HG03159 (cell line): ENCODE results near the gene MYCBP2.
"Not testable (repeated sequence)": the region's sequence is repeated elsewhere in the genome, so short reads cannot be mapped to it uniquely, and the experiment has no call there.

Experiments used
- ATAC-seq: cut with Tn5 transposase; IDR thresholded peaks from one replicate; pipeline ENCODE4 v1.9.1; 2021; ENCODE audit warnings: mild to moderate bottlenecking, moderate library complexity; ENCODE audit not compliant: unreplicated experiment

The MYCBP2 gene

DNA sequence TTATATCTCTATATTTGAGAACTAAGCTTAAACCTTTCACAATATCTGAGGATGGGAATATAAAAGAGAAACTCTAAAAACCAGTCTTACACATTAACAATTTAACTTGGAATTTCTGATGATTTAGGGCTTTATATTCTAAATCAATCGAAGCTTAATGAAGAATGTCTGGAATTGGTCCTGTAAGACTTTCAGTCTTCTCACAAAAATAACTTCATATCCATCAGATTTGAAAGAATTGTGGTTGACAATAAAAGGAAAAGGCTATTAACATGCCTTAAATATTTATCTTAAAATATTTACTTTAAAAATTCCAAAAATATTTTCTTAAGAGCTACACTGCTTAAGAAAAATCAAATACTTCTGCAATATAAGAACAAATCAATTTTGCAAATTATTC lies 27.3 kb downstream of the MYCBP2 start:
- no peak for ATAC-seq

DNA sequence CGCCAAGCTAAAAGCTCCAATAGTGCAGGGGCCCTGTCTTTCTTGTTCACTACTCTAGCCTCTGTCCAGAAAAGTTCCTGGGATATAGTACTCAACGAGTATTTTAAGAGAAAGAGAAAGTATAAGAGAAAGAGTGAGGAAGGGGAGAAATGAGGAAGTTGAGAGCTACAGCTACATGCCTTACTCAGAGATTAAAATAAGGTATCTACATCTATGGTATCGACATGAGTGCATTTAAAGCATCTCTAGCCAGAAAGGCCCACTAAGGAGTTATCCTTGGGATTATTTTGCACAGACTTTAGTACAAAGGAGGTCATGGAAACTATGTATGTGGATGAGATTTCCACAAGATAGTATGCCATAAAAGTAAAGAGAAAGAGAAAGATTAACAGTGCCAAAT lies 28.5 kb downstream of the MYCBP2 start:
- peak; percentile 81 for ATAC-seq

DNA sequence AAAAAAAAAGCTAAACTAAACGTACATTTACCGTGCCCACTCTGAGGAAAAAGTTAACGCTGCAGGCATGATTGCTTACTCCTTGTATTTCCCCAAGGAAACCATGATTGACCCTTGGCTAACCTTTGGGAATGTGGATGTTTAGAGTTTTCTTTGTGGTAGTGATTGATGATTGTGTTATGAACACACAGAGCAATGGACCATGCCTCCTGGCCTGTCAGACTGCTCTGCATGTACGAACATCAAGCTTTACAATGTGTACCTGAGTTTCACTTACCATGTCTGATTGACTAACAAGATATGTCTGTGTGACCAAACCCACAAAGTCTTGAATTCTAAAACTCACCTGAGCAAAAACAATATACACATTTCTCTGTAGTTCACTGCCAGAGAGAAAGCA lies 35.1 kb downstream of the MYCBP2 start:
- ATAC-seq = no peak

DNA sequence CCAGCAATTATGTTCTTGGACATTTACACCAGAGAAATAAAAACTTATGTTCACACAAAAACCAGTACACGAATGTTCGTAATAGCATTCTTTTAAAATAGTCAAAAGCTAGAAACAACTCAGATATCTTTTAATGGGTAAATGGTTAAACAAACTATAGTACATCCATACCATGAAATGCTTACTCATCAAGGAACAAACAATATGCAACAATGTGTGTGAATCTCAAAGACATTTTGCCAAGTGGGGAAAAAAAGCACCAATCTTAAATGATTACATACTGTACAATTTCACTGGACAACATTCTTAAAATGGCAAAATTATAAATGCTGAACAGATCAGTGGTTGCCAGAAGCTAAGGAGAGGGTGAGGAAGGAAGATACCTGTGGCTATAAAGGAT lies 36.6 kb downstream of the MYCBP2 start:
- no peak for ATAC-seq

DNA sequence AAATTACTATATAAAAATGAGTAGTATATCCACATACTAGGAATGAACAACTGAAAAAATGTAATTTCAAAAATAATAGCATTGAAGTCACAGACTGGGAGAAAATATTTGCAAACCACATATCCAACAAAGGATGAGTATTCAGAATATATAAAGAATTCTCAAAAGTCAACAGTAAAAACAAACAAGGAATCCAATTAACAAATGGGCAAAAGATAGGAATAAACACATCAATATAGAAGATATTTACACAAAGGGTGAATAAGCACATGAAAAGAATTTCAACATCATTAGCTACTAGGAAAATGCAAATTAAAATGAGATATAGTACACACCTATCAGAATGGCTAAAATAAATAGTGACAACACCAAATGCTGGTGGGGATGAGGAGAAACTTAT lies 37.0 kb downstream of the MYCBP2 start:
- no peak for ATAC-seq

DNA sequence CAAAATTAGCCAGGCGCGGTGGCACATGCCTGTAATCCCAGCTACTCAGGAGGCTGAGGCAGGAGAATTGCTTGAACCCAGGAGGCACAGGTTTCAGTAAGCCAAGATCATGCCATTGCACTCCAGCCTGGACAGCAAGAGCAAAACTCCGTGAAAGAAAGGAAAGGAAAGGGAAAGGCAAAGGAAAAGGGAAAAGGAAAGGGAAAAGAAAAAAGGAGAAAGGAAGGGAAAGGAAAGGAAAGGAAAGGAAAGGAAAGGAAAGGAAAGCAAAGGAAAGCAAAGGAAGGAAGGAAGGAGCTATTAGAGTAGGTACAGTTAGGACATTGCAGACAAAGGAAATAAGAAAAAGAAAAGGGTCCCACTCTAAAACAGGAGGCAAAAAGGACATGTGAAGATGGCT lies 41.3 kb downstream of the MYCBP2 start:
- ATAC-seq = not testable (repeated sequence)

DNA sequence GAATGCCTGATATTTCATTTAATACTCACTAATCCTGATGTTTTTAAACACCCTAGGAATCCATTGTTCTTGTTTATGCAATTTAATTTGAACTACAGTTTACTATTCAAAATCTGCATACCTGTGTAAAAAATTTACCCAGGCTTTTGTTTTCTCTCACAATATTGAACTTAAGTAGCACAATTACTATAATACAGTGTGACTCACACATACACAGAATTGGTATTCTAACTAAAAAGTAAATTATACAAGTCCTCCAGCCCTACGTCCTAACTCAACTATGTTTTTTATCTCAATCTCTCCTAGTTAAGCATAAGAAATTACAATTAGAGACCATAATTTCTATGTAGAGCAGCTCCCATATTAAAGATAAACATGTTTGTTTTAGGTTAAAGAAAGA lies 41.8 kb downstream of the MYCBP2 start:
- no peak for ATAC-seq

DNA sequence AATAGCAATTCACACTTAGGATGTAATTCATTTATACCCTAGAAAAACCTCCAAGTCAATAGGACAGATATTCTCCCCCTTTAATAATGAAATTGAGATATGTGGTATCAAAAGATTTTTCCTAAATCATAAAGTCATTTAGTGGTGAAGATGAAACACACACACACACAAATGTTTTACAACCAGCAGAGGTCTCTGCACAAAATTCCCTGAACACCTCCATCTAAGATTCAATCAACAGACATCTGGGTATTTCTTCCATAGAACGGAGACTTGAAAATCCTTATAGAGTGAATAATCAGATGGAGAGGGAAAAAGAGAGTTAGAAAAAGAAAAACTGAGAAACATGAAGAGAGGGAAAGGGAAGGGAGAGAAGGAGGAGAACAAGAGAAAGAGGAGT lies 52.8 kb downstream of the MYCBP2 start:
- no peak for ATAC-seq

DNA sequence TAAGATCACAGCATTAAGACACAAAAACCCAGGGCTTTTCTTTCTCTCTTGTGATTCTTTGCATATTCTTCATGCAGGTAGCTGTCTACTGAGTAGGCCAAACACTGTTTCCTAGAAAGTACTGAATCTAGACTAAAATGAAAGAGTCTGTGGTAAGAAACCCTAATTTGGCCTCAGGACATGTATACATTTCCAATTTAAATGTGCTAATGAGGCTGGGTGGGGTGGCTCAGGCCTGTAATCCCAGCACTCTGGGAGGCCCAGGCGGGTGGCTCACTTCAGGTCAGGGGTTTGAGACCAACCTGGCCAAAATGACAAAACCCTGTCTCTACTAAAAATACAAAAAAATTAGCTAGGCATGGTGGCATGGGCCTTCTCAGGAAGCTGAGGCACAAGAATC lies 57.8 kb downstream of the MYCBP2 start:
- ATAC-seq = no peak

DNA sequence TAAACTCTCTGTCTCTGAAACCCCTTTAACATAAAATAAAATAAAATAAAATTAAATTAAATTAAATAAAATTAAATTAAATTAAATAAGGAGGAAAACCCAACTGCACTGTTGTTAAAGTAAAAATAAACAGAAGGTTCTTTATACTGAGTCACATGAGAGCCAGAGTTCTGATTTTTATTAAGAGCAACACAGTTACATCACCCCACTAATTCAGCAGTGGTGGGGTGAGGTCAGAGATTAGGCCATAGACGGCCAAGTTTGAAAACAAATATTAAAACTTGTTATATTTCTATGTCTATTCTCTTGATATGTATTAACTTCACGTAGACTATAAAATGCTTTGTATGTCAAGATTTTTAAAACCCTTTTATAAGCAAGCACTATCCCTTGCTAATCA lies 59.5 kb downstream of the MYCBP2 start:
- no peak for ATAC-seq

DNA sequence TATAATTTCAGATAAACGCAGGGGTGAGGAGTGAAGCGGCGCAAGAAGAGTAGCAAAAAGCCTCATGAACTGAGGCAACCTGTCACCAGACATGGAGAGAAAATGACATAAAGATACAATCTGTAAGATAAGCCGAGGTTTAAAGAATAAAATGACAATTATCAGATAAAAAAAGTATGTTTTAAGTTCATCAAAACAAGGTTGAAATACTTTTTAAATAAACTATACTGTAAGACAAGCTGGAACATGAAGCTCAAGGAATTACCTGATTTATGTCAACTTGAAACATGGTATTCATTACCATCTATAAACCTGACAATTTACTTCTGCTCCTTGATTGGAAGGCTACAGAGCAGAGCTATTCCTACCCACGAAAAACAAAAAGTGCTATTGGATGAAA lies 61.6 kb downstream of the MYCBP2 start:
- ATAC-seq = no peak

DNA sequence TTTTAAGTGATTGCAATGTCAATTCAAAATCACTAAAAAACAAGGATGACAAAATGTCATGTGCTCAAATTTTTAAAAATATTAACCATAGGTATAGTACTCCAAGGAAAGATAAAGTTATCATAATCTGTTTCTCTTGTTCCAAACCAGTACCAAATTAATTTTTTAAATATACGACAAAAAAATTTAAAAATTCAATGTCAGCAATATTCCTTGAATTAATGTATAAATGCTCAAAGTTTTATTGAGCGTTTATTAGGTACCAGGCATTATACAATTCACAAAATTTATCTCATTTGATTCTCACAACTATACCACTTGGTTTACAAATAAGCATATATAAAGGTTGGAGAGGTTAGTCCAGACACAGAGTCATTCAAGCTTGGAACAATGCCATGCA lies 64.7 kb downstream of the MYCBP2 start:
- no peak for ATAC-seq

DNA sequence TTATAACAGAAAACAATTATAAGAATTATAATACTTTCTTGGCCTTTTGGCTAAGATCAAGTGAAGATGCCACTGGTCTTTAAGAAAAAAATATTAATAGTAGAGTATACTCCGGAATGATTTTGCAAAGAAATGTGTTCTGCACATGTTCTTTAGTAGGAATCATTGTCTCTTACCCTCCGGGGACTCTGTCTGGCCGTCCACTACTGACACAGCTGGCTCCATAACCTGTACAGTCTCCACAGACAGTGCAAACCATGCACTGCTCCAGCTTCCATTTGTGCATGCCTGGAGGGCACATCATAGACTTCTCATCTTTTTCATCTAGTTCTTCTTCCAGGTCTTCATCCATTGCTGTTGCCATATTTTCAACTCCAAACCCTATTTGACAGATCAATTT lies 75.9 kb downstream of the MYCBP2 start:
- ATAC-seq = no peak

DNA sequence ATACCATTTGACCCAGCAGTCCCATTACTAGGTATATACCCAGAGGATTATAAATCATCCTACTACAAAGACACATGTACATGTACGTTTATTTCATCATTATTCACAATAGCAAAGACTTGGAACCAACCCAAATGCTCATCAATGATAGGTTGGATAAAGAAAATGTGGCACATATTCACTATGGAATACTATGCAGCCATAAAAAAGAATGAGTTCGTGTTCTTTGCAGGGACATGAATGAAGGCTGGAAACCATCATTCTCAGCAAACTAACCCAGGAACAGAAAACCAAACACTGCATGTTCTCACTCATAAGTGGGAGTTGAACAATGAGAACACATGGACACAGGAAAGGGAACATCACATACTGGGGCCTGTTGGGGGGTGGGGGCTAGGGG lies 81.7 kb downstream of the MYCBP2 start:
- ATAC-seq = not testable (repeated sequence)

DNA sequence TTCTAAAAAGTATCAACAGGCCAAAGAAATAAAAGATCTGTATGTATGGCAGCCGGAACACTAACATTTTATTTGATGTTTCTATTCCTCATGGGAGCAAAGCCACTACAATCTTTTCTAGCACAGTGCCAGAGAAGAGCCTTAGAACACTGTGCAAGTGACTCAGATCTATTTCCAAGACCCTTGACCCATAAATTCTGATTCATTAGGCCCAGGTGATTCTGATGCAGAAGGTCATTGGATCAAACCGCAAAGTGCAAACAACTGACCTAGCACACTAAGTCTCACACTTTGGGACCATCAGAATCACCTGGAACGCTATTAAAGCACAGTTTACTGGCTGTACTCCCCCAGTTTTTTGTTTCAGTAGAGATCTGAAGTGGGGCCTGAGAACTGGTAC lies 87.6 kb downstream of the MYCBP2 start:
- ATAC-seq = no peak

DNA sequence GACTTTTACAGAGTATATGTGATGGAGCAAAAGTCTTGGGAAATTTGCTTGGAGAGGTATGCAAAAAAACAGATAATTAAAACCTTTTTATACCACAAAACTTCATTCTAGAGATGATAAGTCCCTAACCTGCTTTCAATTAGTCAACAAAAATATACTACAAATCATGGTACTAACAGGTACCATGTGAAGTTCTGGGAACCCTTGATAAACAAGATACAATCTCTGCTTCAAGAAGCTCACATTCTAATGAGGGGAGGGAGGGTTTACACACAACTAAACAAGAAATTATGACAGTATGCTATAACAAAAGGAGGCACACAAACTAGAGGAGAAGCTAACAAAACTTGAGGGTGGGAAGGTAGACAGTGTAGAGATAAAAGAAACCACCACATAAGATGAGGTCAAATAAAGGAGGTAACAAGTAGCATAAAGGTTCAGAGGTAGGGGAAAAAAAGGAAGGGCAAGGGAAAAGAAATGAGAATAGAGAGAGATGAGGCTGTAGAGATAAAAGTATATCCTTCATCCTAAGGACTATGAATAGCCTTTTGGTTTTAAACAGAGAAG lies 91.4 kb downstream of the MYCBP2 start:
- ATAC-seq = no peak

DNA sequence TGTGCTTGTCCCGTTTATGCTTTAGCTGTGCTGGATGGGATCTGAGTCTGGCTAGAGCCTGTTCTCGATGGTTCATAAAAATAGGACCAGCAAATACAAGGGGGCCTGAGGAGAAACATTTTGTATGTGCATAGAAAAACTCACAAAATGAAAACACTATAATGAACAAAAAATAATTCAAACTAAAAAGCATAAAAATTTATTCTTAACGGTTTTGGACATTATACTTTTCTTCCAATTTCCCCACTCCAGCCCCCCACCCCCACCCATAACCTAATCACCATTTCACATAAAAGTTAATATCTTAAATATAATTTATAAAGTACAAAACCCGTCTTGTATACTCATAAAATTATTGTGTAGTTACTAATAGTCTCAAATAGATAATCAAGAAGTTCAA lies 93.7 kb downstream of the MYCBP2 start:
- no peak for ATAC-seq

DNA sequence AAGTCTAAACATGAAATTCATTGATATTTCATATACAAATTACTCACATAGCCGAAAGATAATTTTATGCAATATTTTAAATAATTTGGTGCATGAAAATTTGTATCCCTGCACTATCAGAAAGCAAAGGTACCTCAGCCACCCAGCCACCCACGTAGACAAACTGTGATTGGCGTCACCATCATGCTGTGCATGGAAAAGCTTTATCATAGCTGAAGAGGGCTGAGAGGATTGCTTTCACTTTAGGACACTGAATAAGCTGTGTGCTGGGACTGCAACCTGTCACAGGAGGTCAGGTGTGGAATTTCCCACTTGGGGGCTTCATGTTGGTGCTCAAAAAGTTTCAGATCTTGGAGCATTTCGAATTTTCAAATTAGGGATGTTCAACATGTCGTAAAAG lies 96.3 kb downstream of the MYCBP2 start:
- no peak for ATAC-seq

DNA sequence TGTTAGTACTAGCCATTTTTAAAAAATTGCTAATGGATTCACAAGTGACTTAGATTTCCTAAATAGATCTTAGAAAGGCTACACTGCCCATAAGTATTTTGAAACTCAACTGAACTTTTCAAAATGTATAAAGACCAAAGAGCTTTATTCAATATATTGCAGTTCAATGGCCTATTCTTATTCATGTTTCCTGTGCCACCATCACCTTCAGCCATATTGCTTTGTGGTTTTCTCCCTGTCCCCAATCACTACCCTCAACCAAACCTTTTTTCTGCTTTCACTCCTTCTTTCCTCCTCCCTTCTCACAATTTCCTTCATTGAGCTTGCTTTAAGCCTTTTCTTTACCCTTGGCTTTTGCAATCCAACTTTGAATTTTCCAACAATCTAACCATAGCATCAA lies 100.9 kb downstream of the MYCBP2 start:
- no peak for ATAC-seq

DNA sequence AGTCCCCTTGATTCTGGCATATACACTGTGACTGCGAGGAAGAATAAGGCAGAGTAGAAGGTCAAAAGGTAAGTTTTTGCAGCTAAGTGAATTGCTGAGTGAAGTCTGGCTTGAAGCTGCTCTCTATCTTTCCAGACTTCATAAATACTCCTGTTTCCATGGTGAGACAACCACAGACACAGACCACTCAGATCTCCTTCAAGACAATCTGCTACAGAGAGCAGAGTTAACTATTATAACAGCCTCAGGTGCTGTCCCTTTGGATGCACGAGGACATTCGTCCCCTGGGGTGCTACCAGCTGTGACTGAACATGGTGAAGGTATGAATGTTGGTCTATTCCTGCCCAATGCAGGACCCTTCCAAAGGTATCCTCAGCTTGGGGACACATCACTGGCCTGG lies 104.0 kb downstream of the MYCBP2 start:
- ATAC-seq = no peak

DNA sequence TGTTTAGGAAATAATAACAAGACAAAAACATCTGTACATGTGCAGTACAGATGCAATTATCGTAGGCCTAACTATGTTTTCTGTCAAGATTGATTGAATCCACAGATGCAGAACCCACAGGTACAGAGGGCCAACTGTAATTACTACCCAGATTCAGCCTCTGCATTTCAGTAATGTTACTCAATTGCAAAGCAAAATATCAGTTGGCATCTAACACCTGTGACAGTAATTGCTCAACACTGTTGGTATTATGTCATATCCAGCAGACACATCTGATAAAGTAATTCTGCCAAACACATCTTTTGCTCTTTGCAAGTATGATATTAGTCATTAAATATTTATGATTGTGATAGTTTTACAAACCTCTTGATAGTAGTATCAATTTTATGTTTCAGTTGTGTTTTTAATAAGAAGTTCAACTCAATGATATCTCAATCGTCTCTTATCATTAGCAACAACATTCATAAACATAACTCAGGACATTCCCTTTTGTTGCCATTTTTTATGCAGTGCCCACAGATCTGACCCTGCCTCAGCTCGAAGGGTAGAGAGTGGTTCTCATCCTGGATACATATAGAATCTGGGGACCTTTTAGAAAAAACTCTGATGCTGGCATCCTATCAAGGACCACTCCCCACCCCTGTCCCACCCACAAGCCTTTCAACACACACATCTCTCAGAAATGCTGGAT lies 104.7 kb downstream of the MYCBP2 start:
- no peak for ATAC-seq

DNA sequence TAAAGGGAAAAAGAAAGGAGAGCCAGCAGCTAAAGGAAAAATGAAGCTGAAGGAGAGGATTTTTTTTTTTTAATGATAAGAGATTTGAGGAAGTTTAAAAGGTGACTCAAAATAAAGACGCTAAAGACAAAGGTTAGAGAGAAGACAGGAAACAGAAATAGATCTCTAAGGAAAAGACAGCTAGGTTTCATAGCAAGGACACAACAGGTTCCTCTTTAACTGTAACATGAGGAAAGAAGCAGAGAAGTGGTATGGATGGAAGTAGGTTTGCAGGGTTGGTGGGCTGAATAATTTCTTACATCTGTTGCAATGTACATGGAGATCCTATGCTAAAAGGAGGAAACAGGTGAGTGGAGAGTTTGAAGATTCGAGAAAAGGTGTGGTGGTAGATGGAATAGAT lies 107.5 kb downstream of the MYCBP2 start:
- ATAC-seq = no peak

DNA sequence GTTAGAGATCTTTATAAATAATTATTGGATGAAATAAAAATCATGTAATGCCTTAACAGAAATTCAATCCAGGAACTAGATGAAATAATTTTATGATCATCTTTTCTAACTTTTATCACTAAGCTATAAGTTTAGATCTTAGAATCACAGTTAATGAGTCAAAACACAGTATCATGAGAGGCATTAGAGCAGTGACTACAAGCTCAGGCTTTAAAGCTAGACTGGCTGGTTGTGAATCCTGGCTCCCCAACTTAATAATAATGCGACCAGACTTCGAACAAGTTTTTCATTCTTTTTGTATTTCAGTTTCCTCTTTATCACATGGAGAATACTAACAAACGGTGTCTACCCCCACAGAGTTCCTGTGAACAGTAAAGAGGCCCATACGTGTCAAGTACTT lies 108.6 kb downstream of the MYCBP2 start:
- no peak for ATAC-seq
